GM19035 (cell line): Measurements from ENCODE around the gene PCSK6.

ENCODE experiments used
- ATAC-seq: cut with Tn5 transposase; IDR thresholded peaks from one replicate; pipeline ENCODE4 v1.9.1; 2021; ENCODE audit not compliant: unreplicated experiment

PCSK6 gene

GRCh38 chr15:101483462-101483861, 6.0 kb downstream of the PCSK6 start:
- ATAC-seq, result no peak

- ATAC-seq, result no peak
Measured at GRCh38 chr15:101482526-101483371, 6.8 kb downstream of the PCSK6 start.

- ATAC-seq, result no peak
Measured at GRCh38 chr15:101481917-101482525, 7.5 kb downstream of the PCSK6 start.

- no peak for ATAC-seq
Measured at GRCh38 chr15:101481381-101481705, 8.2 kb downstream of the PCSK6 start.

GRCh38 chr15:101480613-101481380, 8.7 kb downstream of the PCSK6 start:
- no peak for ATAC-seq

GRCh38 chr15:101479851-101480612, 9.5 kb downstream of the PCSK6 start:
- no peak for ATAC-seq

DNA sequence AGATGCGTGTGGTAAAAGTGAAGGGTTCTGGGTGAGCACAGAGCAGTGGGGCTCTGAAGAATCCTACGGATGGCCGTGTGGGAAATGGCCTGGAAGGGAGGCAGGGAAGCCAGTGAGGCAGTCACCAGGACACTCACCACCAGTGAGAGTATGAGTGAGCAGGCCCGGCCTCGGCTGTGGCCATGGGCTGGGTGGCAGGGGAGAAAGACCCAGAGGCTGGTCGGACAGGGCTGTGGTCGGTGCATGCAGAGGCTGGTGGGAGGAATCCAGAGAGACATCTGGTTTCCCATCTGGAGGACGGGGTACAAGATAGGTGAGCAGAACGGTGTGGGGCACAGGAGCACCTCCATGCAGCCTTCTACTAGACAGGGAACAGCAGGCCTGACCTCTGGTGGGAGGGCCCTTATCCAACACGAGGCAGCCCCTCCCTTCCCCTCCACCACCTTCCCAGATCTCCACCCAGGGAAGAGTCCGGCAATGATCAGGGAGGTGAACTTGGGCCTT, 10.1 kb downstream of the PCSK6 start:
- no peak for ATAC-seq

DNA sequence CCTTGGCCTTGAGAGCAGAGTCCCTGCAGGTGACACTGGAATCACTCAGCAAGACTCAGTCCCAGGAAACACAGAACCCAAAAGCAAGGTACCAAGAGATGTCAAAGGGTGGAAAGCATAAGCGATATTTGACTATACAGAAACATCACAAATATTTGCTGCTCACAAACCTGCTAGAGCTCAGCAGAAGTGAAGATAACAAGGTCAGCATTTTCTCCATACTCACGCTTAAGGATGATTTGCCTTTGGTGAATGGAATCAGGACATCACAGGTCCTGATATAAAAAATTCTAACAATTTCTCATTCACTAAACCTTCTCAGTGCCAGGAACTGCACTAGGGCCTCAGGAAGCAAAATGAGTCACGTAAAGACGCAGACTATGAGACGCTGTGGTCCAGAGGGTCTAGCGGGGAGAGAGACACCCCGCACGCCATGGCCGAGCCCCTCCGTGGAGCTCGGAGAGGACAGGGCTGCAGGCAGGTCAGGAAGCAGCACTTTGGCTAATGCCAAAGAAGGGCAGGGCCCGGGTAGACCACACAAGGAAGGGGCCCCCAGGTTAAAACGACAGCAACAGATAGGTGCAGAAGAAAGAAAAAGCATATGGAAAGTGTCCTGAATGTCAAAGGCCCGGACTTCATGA, 10.7 kb downstream of the PCSK6 start:
- ATAC-seq, result no peak

- ATAC-seq, result no peak
Measured at GRCh38 chr15:101477851-101478362, 11.6 kb downstream of the PCSK6 start.

DNA sequence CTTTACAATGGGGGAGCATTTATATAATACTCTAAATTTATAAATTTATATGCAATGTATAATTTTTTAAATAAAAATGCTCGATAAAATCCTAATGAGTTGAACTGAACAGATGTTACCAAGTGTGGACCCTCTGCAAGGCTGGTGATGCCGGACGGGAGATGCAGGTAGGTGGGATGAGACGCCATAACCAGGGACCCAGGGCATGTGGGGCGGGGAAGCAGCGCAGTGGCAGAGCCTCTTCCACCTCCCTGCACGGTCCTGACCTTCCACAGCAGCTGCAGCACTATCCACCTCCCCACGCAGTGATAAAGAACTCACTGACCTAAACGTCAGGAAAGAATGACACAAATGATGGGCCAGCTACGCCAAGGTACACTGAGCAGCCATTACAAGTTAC, 12.8 kb downstream of the PCSK6 start:
- ATAC-seq, result no peak

DNA sequence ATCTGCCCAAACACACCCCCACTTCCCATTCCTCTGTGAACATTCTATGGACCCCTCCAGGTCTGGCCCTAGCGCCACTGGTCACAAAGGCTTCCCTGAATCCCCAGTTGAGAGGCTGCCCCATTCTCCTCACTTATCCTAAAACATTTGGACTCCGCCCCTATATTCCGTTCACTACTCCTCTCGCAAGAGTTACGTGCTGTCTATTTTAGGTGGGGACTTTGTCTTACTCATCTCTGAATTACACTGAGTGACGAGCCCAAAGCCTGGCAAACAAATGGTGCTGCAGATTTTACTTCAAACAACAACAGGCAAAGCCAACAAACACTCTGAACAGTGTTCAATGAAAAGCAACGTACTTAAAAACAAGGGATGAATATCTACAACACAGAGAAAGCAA, 14.5 kb downstream of the PCSK6 start:
- ATAC-seq, result no peak

- no peak for ATAC-seq
Measured at GRCh38 chr15:101474233-101474632, 15.3 kb downstream of the PCSK6 start.

DNA sequence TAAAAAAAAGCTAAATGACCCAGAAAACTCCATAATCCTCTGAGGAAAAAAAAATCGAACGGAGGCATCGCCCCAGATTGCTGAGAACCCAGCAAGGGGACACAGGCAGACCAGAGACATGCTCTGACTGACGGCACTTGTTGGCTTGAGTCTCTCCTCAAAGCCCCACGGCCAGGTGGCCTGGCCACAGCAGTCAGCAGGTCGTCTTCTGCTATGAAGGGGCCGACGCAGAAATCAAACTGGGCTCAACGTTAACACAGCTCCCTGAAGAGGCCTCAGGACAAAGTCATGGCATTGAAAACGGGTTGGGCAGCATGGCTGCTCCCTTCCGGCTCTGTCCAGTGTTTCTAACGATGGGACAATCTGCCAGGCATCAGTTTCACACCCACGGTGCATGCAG, 17.5 kb downstream of the PCSK6 start:
- no peak for ATAC-seq

- ATAC-seq, result no peak
Measured at GRCh38 chr15:101470548-101471239, 18.8 kb downstream of the PCSK6 start.

DNA sequence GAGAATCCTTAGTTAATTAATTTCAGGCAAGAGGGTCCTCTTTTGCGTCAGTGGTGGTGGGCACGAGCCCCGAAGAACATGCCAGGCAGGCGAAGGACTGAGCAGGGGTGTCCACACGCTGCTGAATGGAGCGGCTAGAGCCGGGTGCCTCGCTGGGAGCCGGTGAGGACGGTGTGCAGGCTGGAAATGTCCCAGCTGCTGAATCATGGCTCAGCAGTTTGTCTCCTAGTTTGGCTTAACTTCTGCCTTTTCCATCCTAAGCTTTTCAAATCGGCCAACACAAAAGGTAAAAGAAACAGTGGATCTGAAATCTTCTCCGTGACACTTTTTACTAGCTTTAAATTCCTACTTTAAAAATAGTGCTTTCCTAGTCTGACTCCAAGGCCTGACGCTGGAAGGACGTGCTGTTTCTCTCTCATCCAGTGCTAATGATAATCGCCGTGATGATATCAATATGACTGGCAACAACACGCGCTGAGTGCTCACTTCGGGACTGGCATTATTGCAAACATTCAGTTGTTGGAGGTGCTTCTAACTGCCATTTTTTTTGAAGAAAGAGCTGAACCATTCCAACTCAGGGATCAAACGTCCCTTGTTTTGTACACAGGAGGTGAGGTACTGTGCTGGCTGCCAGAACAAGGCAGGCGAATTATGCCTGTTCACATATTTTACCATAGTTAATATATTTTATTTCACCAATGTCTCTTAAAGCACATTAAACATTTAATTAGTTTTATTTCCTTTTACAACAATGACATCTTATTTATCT, 19.8 kb downstream of the PCSK6 start:
- ATAC-seq, result no peak

DNA sequence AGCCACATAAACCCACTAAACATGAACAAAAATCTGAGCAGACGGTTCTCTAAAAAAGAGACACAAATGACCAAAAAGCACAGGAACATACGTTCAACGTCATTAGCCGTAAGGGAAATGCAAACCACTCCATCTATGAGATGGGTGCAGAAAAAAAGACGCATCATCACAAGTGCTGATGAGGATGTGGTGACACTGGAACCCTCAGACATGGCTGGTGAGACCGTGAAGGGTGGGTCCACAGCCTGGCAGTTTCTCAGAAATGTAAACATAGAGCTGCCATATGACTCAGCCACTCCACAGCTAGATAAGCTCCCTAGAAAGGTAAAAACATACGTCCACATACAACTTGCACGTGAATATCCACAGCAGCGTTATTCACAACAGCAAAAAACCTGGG, 23.3 kb downstream of the PCSK6 start:
- ATAC-seq, result no peak

DNA sequence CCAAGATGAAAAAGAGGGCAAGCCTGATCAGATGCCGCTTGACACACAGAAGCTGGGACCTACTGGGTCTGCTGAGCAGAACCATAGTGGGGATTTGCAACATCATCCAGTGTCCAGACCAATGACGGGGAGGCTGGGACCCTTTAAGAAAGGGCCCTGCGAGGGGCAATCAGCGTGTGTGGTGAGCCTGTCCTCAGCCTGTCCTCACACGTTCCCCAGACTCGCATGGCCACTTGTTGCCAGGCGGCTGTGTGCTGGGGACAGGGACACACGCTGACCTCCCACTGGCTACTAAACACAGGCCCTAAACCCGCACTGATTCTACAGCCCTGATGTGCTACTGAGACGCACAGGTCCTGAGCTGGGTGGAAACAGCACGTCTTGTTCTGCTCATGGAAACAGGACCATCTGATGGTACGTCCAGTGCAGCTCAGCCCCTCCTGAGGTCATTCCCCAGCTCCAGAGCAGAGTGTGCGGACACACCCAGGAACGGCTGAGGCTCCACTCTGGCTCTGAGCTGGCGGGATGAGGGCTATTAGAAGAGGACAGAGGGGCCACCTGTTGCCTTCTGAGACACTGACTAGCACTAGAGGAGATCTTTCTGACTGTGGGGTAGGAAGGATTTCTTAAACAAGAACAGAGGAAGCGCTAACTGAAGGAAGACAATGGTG, 24.4 kb downstream of the PCSK6 start:
- no peak for ATAC-seq

DNA sequence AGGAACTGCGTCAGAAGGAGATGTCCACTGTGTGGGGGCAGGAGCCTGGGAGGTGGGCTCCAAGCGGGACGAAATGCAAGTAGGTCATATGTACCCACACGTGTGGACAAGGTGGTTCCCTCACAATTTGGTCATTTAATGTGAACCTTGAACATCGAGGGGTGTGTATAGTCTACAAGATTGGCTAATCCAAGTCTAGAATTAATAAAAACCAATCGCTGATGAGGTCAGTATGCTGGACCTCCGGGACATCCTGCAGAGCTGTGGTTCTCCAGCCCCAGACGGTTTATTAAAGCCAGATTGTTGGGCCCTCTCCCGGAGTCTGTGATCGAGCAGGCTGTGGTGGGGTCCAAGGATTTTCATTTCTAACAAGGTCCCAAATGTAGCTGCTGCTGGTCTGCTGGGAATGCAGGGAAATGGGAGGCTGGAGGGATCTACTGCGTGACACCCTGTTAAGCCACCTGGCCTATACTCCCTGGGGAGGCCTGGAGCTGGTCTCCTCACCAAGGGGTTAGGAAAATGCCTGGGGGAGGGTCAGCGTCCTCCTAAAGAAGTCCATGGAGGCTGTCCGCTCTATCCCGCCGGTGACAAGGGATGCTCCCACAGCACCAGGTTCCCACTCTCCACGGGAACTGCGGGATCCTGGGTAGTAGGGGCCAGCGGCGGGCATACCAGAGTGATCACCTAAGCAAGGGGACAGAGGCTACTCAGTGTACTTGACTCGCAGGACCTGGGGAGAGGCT, 25.1 kb downstream of the PCSK6 start:
- ATAC-seq, result no peak
